Fibroblast of skin of right biceps (primary cell): ENCODE measurements around the gene APP.

ENCODE experiments used
- DNase-seq: peaks from one replicate; pipeline ENCODE4 v3.0.0-alpha.2; 2013

The APP gene

DNA sequence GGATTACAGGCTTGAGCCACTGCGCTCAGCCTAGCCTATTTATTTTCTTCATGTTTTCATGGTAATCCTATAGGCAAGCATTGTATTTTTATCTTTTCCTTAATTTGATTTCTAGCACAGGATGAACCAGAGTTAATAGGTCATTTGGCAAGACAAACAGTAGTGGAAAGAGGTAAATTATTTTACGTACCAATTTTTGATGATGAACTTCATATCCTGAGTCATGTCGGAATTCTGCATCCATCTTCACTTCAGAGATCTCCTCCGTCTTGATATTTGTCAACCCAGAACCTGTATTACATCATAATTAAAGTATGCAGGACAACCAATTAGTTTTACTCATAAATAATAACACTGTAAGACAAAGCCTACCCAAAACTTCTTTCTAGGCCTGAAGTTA, 273.2 kb downstream of the APP start:
- no peak for DNase-seq

GRCh38 chr21:25896501-25897056, 274.0 kb downstream of the APP start:
- DNase-seq, result no peak

DNA sequence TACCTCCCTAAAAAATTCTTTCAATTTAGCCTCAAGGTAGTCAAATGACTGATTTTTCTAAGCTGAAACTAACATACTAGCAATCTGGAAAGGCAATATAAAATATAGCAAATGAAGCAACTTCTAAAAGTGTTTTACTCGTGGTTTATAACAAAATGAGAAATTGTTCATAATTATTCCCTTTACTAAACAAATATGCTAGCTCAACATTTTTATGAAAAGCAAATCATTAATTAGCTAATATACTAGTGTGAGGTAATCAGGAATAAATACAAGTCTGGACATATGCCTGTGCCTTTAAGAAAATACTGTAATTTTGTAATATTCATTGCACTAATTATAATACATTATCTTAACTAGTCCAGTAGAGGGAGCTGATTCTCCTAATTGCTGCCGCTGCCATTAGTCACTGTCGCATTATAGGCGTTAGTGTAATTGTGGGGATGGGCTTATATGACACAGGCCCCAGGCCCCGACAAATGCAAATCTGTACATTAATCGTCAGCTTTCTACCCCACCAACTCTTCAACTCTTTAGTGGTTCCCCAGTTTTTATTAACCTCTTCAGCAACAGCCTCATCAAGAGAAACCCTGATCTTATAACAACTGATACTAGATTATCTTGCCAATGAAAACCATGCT, 274.9 kb downstream of the APP start:
- peak; percentile 45 for DNase-seq

DNA sequence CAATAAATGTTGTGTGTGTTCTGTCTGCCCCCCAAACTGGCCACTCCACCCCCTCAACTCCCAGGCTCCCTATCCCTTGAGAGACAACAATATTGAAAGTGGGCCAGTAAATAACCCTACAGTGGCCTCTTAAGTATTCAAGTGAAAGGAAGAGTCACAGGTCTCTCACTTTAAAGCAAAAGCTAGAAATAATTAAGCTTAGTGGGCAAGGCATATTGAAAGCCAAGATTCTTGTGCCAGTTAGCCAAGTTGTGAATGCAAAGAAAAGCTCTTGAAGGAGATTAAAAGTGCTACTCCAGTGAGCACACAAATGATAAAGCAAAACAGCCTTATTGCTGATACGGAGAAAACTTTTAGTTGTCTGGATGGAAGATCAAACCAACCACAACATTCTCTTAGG, 277.4 kb downstream of the APP start:
- no peak for DNase-seq

DNA sequence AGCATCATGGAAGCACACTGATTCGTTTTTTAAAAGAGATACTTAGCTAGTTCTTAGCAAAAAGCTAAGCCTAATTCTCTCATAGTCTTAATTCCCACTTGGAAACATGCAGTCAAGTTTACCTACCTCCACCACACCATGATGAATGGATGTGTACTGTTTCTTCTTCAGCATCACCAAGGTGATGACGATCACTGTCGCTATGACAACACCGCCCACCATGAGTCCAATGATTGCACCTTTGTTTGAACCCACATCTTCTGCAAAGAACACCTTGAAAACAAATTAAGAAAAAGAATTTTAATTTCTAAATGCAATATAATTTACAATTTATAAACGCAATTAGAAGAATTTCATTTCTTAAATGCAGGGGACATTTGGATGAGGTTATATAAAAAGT, 279.0 kb downstream of the APP start:
- no peak for DNase-seq

GRCh38 chr21:25890001-25890400, 280.6 kb downstream of the APP start:
- no peak for DNase-seq

DNA sequence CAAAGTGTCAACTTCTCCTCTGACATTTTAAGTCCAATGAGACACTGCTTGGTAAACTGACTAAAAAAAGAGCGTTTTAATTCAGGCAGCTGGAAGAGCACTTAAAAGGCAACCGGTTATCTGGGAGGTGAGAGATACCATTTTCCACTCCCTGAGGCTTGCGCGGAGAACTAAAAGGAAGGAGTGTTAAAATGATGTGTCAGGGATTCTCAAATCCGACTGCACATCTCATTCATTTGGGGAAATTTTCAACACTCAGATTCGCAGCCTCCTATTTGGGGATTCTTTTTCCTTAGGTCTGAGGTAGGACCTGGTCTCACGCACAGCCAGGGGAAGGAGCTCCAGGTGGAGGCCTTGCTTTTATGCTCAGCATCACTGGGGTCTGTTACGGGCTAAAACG, 281.9 kb downstream of the APP start:
- no peak for DNase-seq

GRCh38 chr21:25887646-25888306, 282.8 kb downstream of the APP start:
- no peak for DNase-seq

GRCh38 chr21:25887166-25887565, 283.4 kb downstream of the APP start:
- no peak for DNase-seq

GRCh38 chr21:25885880-25886279, 284.7 kb downstream of the APP start:
- DNase-seq, result no peak

- no peak for DNase-seq
These were observed 285.2 kb downstream of the APP start for GRCh38 chr21:25885405-25885804.

GRCh38 chr21:25884311-25884710, 286.3 kb downstream of the APP start:
- DNase-seq, result no peak

DNA sequence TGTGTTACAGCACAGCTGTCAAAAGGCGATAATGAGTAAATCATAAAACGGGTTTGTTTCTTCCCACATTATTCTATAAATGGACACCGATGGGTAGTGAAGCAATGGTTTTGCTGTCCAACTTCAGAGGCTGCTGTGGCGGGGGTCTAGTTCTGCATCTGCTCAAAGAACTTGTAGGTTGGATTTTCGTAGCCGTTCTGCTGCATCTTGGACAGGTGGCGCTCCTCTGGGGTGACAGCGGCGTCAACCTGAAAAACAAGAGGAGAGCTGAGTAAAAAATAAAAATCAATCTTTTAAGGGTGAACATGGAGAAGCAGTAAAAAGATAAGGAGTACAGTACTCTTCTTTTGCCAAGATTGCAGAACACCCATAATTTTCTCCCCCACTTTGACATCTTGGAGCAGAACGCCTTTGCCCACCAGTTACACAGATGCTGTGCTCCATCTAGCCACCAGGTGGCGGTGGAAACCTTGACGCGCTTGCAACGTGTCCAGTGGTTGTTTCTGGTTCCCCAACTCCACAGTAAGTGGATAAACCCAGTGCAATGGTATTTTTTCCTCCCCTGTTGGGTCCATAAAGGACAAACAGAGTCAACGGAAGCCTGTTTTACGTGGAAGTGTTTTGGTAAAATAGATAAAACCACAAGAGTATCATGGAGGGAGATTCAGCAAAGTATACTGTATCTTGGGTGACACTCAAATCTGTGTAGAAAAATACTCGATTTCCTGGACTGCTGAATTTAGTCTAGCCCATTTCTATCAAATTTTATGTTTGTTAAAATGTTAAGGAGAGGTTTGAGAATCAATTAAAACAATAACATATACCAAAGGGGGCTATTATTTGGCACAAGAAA, 288.8 kb downstream of the APP start:
- DNase-seq, result peak; percentile 55

DNA sequence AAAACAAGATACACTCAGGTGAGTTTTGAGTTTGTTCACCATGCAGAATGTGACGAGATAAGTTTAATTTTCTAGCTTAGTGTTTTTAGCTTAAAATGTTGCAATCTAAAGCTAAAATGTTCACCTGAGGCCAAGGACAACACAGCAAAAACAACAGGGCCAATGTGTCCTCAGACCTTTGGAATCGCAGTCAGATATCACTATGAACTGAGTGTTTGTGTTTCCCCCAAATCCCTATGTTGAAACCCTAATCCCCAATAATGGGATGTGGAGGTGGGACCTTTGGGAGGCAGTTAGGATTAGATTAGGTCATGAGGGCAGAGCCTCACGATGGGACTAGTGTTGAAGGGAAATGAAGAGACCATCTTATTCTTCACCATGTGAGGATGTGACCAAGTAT, 291.4 kb downstream of the APP start:
- no peak for DNase-seq

DNA sequence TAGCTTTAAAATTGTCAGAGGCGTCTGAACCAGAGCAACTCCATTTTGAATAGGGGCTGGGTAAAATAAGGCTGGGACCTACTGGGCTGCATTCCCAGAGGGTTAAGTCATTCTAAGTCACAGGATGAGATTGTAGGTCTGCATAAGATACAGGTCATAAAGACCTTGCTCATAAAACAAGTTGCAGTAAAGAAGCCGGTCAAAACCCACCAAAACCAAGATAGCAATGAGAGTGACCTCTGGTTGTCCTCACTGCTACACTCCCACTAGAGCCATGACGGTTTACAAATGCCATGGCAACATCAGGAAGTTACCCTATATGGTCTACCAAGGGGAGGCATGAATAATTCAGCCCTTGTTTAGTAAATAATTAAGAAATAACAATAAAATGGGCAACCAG, 292.2 kb downstream of the APP start:
- DNase-seq, result no peak

GRCh38 chr21:25872271-25872670, 298.3 kb downstream of the APP start:
- DNase-seq, result no peak

DNA sequence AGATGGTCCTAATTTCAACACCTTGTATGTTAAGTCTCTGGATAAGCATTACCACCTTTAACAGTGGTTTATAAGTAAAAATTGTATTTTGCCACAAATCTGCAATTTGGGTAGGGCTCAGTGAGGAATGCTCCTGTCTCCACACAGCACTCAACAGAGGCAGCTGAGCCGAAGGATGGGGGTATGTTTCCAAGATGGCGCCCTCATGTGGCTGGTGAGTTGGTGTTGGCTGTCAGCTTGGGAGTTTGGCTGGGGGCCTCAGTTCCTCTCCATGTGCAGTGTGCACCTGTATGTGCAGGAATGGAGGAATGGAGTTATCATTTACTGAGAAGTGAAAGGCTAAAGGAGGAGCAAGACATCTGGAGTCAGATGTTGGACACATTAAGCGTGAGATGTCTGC, 299.0 kb downstream of the APP start:
- no peak for DNase-seq

DNA sequence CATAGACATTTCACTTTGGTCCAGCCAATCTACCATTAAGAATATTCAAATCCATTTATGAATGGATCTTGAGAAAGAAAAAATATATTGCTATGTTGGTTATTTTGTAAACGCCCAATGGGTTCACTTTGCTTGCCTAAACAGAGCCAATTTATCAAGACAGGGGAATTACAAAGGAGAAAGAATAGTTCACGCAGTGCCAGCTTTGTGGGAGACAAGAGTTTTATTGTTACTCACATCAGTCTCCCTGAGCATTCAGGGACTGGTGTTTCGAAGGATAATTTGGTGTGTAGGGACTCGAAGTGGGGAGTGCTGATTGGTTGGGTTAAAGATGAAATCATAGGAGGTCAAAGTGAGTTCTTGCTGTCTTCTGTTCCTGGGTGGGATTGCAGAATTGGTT, 300.5 kb downstream of the APP start:
- DNase-seq, result no peak

DNA sequence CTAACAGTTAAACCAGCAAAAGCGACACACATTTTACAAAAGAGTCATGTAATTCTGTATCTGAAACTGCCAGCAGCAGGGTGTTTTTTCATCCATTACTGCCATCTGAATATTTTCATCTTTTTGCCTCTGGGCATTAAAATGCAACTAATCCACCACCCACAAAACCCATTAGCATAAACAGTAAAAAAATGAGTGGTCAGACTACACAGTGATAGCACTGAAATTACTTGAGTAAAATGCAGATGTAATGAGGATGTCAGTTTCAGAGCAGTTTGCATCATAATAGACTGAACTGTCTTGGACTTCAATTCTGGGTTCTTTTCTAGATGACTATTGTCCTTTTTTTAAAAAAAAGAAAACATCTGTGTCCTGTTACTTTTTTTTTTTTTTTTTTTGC, 303.5 kb downstream of the APP start:
- no peak for DNase-seq

- no peak for DNase-seq
These were observed 306.8 kb downstream of the APP start for GRCh38 chr21:25863747-25864146.

- DNase-seq, result no peak
These were observed 307.5 kb downstream of the APP start for GRCh38 chr21:25863031-25863430.

DNA sequence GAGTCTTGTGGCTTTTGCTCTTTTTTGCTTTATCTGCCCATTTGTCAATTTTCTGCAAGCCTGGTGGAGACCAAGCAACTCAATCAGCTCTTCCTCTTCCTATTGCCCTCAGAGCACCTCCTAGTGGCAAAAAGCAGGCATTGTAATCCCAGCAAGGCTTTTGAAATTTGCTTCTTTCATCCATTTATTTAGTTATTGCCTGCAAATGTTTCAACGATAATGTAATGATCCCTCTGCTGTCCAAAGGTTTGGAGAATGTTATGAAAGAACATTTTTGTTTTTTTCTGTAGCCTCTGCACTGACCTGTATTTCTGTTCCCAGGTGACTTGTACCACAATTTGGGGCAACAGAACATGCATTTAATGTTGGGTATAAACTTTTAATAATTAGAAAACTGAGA, 308.0 kb downstream of the APP start:
- peak; percentile 28 for DNase-seq

- no peak for DNase-seq
These were observed 308.5 kb downstream of the APP start for GRCh38 chr21:25862112-25862511.
